ENCODE data around the gene LAMB3.

The LAMB3 gene

GRCh38 chr1:209688746-209689234 is 36.6 kb upstream of the LAMB3 start:
- Histone ChIP-seq H2BK12ac (ENCODE audit: low read length) (no peak overlapping the region), H3K27ac (ENCODE audit: low read depth, low read length) (no peak overlapping the region), H3K27me3 (ENCODE audit: insufficient read depth, low read length) (peaks cover 3% of the 10 kb centered on the region), H2BK120ac (ENCODE audit: insufficient read depth, low read length, poor library complexity) (no peak overlapping the region), H3K4ac (ENCODE audit: low read depth, low read length) (no peak overlapping the region), H3K79me1 (ENCODE audit: low read length) (peaks cover 2% of the 10 kb centered on the region), H2AK5ac (ENCODE audit: low read length) (no peak overlapping the region), H2BK5ac (ENCODE audit: low read depth, low read length, poor library complexity) (no peak overlapping the region), H3K9me3 (ENCODE audit: insufficient read depth, low read depth, low read length) (no peaks in the 10 kb centered on the region), H3K36me3 (ENCODE audit: control insufficient read depth in 1 of 2, insufficient read depth in 2 of 2, low read length in 2 of 2) (no peaks in the 10 kb centered on the region), H4K12ac (ENCODE audit: low read depth, low read length) (no peak overlapping the region), H3K23ac (ENCODE audit: low read length) (no peak overlapping the region), H3K4me1 (ENCODE audit: control insufficient read depth in 1 of 2, insufficient read depth in 2 of 2, low read length in 2 of 2) (no peaks in the 10 kb centered on the region), H3K4me2 (ENCODE audit: low read length) (no peak overlapping the region), H3K4me3 (ENCODE audit: low read depth, low read length) (no peak overlapping the region), H3K14ac (ENCODE audit: low read length) (no peak overlapping the region), H3K18ac (ENCODE audit: low read length) (no peak overlapping the region), H2AFZ (ENCODE audit: insufficient read depth, low read length, poor library complexity) (no peak overlapping the region), H3K79me2 (ENCODE audit: control insufficient read depth, insufficient read depth, low read length, poor library complexity) (no peaks in the 10 kb centered on the region), H4K91ac (ENCODE audit: low read depth, low read length) (no peak overlapping the region), H4K8ac (ENCODE audit: low read depth, low read length) (no peak overlapping the region), H3K9ac (ENCODE audit: low read length) (no peak overlapping the region)
- WGBS (ENCODE audit: extremely low coverage, insufficient coverage, insufficient read length): no CpG with 5 or more reads among the region's 1 CpG
- no peak for DNase-seq

- H3K27me3 ChIP-seq (ENCODE audit: insufficient read depth, low read length): no peaks in the 10 kb centered on the region
- H4K8ac ChIP-seq (ENCODE audit: low read depth, low read length): no peak overlapping the region
- no peaks in the 10 kb centered on the region for H3K4me1 ChIP-seq (ENCODE audit: control insufficient read depth in 1 of 2, insufficient read depth in 2 of 2, low read length in 2 of 2)
- WGBS (ENCODE audit: extremely low coverage, insufficient coverage, insufficient read length): no CpG with 5 or more reads among the region's 4 CpGs
- no peaks in the 10 kb centered on the region for H3K36me3 ChIP-seq (ENCODE audit: control insufficient read depth in 1 of 2, insufficient read depth in 2 of 2, low read length in 2 of 2)
- no peak overlapping the region for H3K14ac ChIP-seq (ENCODE audit: low read length)
- H3K4ac ChIP-seq (ENCODE audit: low read depth, low read length): no peak overlapping the region
- H2AK5ac ChIP-seq (ENCODE audit: low read length): no peak overlapping the region
- H4K12ac ChIP-seq (ENCODE audit: low read depth, low read length): no peak overlapping the region
- H3K9ac ChIP-seq (ENCODE audit: low read length): no peak overlapping the region
- H4K91ac ChIP-seq (ENCODE audit: low read depth, low read length): no peak overlapping the region
- no peak overlapping the region for H2BK5ac ChIP-seq (ENCODE audit: low read depth, low read length, poor library complexity)
- H3K9me3 ChIP-seq (ENCODE audit: insufficient read depth, low read depth, low read length): no peaks in the 10 kb centered on the region
- H3K18ac ChIP-seq (ENCODE audit: low read length): no peak overlapping the region
- no peak overlapping the region for H3K27ac ChIP-seq (ENCODE audit: low read depth, low read length)
- H3K4me2 ChIP-seq (ENCODE audit: low read length): no peak overlapping the region
- no peak overlapping the region for H3K23ac ChIP-seq (ENCODE audit: low read length)
- H3K79me1 ChIP-seq (ENCODE audit: low read length): no peaks in the 10 kb centered on the region
- no peak overlapping the region for H2AFZ ChIP-seq (ENCODE audit: insufficient read depth, low read length, poor library complexity)
- H2BK12ac ChIP-seq (ENCODE audit: low read length): no peak overlapping the region
- H2BK120ac ChIP-seq (ENCODE audit: insufficient read depth, low read length, poor library complexity): no peak overlapping the region
- no peaks in the 10 kb centered on the region for H3K79me2 ChIP-seq (ENCODE audit: control insufficient read depth, insufficient read depth, low read length, poor library complexity)
- H3K4me3 ChIP-seq (ENCODE audit: low read depth, low read length): no peak overlapping the region
- no peak for DNase-seq
Measured at GRCh38 chr1:209686322-209686721, 34.1 kb upstream of the LAMB3 start.

- no CpG with 5 or more reads among the region's 4 CpGs for WGBS (ENCODE audit: extremely low coverage, insufficient coverage, insufficient read length)
- H3K4ac ChIP-seq (ENCODE audit: low read depth, low read length): no peak overlapping the region
Measured at GRCh38 chr1:209685821-209686220, 33.6 kb upstream of the LAMB3 start.

GRCh38 chr1:209678981-209679539 is 26.8 kb upstream of the LAMB3 start:
- Histone ChIP-seq H3K9me3 (ENCODE audit: insufficient read depth, low read depth, low read length) (no peaks in the 10 kb centered on the region), H3K79me2 (ENCODE audit: control insufficient read depth, insufficient read depth, low read length, poor library complexity) (peaks cover 1% of the 10 kb centered on the region), H3K4ac (ENCODE audit: low read depth, low read length) (no peak overlapping the region), H2BK5ac (ENCODE audit: low read depth, low read length, poor library complexity) (no peak overlapping the region), H3K27me3 (ENCODE audit: insufficient read depth, low read length) (peaks cover 26% of the 10 kb centered on the region), H3K4me1 (ENCODE audit: control insufficient read depth in 1 of 2, insufficient read depth in 2 of 2, low read length in 2 of 2) (peaks cover 10 to 11% of the 10 kb centered on the region in 2 experiments), H2BK12ac (ENCODE audit: low read length) (no peak overlapping the region), H2AFZ (ENCODE audit: insufficient read depth, low read length, poor library complexity) (no peak overlapping the region), H3K14ac (ENCODE audit: low read length) (no peak overlapping the region), H3K4me3 (ENCODE audit: low read depth, low read length) (no peak overlapping the region), H3K9ac (ENCODE audit: low read length) (no peak overlapping the region), H3K23ac (ENCODE audit: low read length) (no peak overlapping the region), H3K79me1 (ENCODE audit: low read length) (no peaks in the 10 kb centered on the region), H4K12ac (ENCODE audit: low read depth, low read length) (no peak overlapping the region), H3K27ac (ENCODE audit: low read depth, low read length) (no peak overlapping the region), H4K8ac (ENCODE audit: low read depth, low read length) (no peak overlapping the region), H3K18ac (ENCODE audit: low read length) (no peak overlapping the region), H2BK120ac (ENCODE audit: insufficient read depth, low read length, poor library complexity) (no peak overlapping the region), H2AK5ac (ENCODE audit: low read length) (no peak overlapping the region), H3K4me2 (ENCODE audit: low read length) (no peak overlapping the region), H3K36me3 (ENCODE audit: control insufficient read depth in 1 of 2, insufficient read depth in 2 of 2, low read length in 2 of 2) (no peaks in the 10 kb centered on the region), H4K91ac (ENCODE audit: low read depth, low read length) (no peak overlapping the region)
- WGBS (ENCODE audit: extremely low coverage, insufficient coverage, insufficient read length): no CpG with 5 or more reads among the region's 4 CpGs
- DNase-seq: no peak

More at GRCh38 chr1:209685821-209686220, 33.6 kb upstream of the LAMB3 start:
- Histone ChIP-seq H4K12ac (ENCODE audit: low read depth, low read length) (no peak overlapping the region), H2AK5ac (ENCODE audit: low read length) (no peak overlapping the region), H3K23ac (ENCODE audit: low read length) (no peak overlapping the region), H2BK12ac (ENCODE audit: low read length) (no peak overlapping the region), H3K4me2 (ENCODE audit: low read length) (no peak overlapping the region), H3K79me1 (ENCODE audit: low read length) (no peaks in the 10 kb centered on the region), H3K4me1 (ENCODE audit: control insufficient read depth in 1 of 2, insufficient read depth in 2 of 2, low read length in 2 of 2) (no peaks in the 10 kb centered on the region), H3K79me2 (ENCODE audit: control insufficient read depth, insufficient read depth, low read length, poor library complexity) (no peaks in the 10 kb centered on the region), H2AFZ (ENCODE audit: insufficient read depth, low read length, poor library complexity) (no peak overlapping the region), H3K14ac (ENCODE audit: low read length) (no peak overlapping the region), H3K27ac (ENCODE audit: low read depth, low read length) (no peak overlapping the region), H3K9ac (ENCODE audit: low read length) (no peak overlapping the region), H3K4me3 (ENCODE audit: low read depth, low read length) (no peak overlapping the region), H2BK120ac (ENCODE audit: insufficient read depth, low read length, poor library complexity) (no peak overlapping the region), H3K27me3 (ENCODE audit: insufficient read depth, low read length) (no peaks in the 10 kb centered on the region), H3K18ac (ENCODE audit: low read length) (no peak overlapping the region), H4K8ac (ENCODE audit: low read depth, low read length) (no peak overlapping the region), H3K9me3 (ENCODE audit: insufficient read depth, low read depth, low read length) (no peaks in the 10 kb centered on the region), H4K91ac (ENCODE audit: low read depth, low read length) (no peak overlapping the region), H3K36me3 (ENCODE audit: control insufficient read depth in 1 of 2, insufficient read depth in 2 of 2, low read length in 2 of 2) (no peaks in the 10 kb centered on the region), H2BK5ac (ENCODE audit: low read depth, low read length, poor library complexity) (no peak overlapping the region)
- DNase-seq: no peak
